ENCODE measurements around the gene NBPF3.
"Not testable (repeated sequence)": the region's sequence is repeated elsewhere in the genome, so short reads cannot be mapped to it uniquely, and the experiment has no call there.

- not testable (repeated sequence) for TF ChIP-seq CTCF (conservative IDR thresholded peaks at IDR 0.05); ZFX (IDR thresholded peaks at IDR 0.05)
Measured at GRCh38 chr1:21430875-21431274, 9.1 kb upstream of the NBPF3 start.

All from C4-2B (cell line).